22Rv1 (cell line): ENCODE data around the gene RORC.

ENCODE experiments used
- ZFX ChIP-seq: fragments of 450-650 bp; IDR thresholded peaks from 2 replicates; pipeline ENCODE4 v1.6.1; 2017; ENCODE audit warnings: antibody characterized with exemption, borderline replicate concordance
- TF ChIP-seq, protein P1 (sequence below): fragments of 450-650 bp; IDR thresholded peaks from 2 replicates; pipeline ENCODE4 v1.5.1; 2017; ENCODE audit warnings: mild to moderate bottlenecking

DNA sequence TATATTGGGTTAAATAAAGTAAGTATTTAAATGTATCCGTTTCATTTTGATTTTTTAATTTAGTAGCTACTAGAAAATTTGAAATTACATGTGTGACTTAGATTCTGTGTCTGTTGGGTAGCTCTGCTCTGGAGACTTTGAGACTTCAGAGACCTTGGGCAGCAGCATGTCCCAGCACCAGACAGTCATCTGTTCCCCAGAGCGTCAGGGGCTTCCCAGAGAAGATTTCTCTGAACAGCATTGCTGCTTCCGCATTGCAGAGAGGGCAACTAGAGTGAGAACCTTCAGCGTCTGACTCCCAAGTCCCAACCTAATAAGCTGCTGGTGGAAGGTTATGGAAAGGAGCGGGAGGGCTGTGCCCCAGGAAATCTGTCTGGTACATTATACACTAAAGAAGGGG lies 33.0 kb downstream of the RORC start:
- TF ChIP-seq, protein P1, sequence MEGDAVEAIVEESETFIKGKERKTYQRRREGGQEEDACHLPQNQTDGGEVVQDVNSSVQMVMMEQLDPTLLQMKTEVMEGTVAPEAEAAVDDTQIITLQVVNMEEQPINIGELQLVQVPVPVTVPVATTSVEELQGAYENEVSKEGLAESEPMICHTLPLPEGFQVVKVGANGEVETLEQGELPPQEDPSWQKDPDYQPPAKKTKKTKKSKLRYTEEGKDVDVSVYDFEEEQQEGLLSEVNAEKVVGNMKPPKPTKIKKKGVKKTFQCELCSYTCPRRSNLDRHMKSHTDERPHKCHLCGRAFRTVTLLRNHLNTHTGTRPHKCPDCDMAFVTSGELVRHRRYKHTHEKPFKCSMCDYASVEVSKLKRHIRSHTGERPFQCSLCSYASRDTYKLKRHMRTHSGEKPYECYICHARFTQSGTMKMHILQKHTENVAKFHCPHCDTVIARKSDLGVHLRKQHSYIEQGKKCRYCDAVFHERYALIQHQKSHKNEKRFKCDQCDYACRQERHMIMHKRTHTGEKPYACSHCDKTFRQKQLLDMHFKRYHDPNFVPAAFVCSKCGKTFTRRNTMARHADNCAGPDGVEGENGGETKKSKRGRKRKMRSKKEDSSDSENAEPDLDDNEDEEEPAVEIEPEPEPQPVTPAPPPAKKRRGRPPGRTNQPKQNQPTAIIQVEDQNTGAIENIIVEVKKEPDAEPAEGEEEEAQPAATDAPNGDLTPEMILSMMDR: no peak
- TF ChIP-seq ZFX: no peak
